BLaER1 (cell line): ENCODE data around the gene GGCX.

Experiments used
- H3K27ac ChIP-seq: shearing (Covaris generic); formaldehyde crosslinking; 2 replicates; pipeline ENCODE4 v1.8.1; 2022
- H3K27me3 ChIP-seq: shearing (Covaris generic); formaldehyde crosslinking; 2 replicates; pipeline ENCODE4 v1.8.1; 2022
- H3K36me3 ChIP-seq: shearing (Covaris generic); formaldehyde crosslinking; 2 replicates; pipeline ENCODE4 v1.8.1; 2022
- H3K4me1 ChIP-seq: shearing (Covaris generic); formaldehyde crosslinking; 2 replicates; pipeline ENCODE4 v1.8.1; 2022
- H3K4me2 ChIP-seq: shearing (Covaris generic); formaldehyde crosslinking; 2 replicates; pipeline ENCODE4 v1.8.1; 2022
- H3K4me3 ChIP-seq: shearing (Covaris generic); formaldehyde crosslinking; 2 replicates; pipeline ENCODE4 v1.8.1; 2022
- H3K9ac ChIP-seq: shearing (Covaris generic); formaldehyde crosslinking; 2 replicates; pipeline ENCODE4 v1.8.1; 2022
- H3K9me3 ChIP-seq: shearing (Covaris generic); formaldehyde crosslinking; 2 replicates; pipeline ENCODE4 v1.8.1; 2022
- H4K20me1 ChIP-seq: shearing (Covaris generic); formaldehyde crosslinking; 2 replicates; pipeline ENCODE4 v1.8.1; 2022
- Cebpa-rat ChIP-seq: shearing (Covaris generic); IDR thresholded peaks from 2 replicates; pipeline ENCODE4 v1.8.1; 2022

GGCX gene

GRCh38 chr2:85542777-85543176 is 18.5 kb downstream of the GGCX start:
- Histone ChIP-seq H3K9me3 (no peaks in the 10 kb centered on the region), H3K4me3 (no peak overlapping the region), H3K4me2 (peak overlapping the region; percentile 92), H3K36me3 (peaks cover 76% of the 10 kb centered on the region), H3K9ac (no peak overlapping the region), H3K27me3 (no peaks in the 10 kb centered on the region), H4K20me1 (peaks cover 86% of the 10 kb centered on the region), H3K27ac (no peak overlapping the region), H3K4me1 (peaks cover 30% of the 10 kb centered on the region)
- TF ChIP-seq Cebpa-rat, result no peak

- Histone ChIP-seq H3K4me1 (peaks cover 38% of the 10 kb centered on the region), H3K27ac (no peak overlapping the region), H3K36me3 (peaks cover 72% of the 10 kb centered on the region), H3K9me3 (no peaks in the 10 kb centered on the region), H3K4me2 (peak overlapping the region; percentile 92), H3K9ac (peak overlapping the region; percentile 100; the same call in 1 of the 2 replicates), H3K4me3 (peak overlapping the region; percentile 73), H3K27me3 (no peaks in the 10 kb centered on the region), H4K20me1 (peaks cover 78% of the 10 kb centered on the region)
- no peak for TF ChIP-seq Cebpa-rat
These were observed 19.4 kb downstream of the GGCX start for GRCh38 chr2:85541753-85542457.

DNA sequence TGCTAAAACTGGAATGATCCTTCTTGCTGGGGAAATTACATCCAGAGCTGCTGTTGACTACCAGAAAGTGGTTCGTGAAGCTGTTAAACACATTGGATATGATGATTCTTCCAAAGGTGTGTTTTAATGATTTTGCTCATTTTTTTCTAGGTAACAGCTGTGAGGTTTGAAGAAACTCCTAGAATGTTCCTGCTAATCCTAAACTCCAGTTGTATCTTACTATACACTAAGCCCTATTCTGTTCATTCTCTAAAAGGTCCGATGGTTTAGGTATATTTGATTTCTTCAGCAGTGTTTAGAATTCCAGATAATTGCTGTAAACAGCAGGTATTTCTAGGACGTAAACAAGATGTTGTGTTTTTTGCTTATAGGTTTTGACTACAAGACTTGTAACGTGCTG is 20.0 kb downstream of the GGCX start:
- no peak for TF ChIP-seq Cebpa-rat
- Histone ChIP-seq H3K4me1 (peaks cover 44% of the 10 kb centered on the region), H3K27ac (peak overlapping the region; percentile 100; the same call in 1 of the 2 replicates), H4K20me1 (peaks cover 71% of the 10 kb centered on the region), H3K9ac (peak overlapping the region; percentile 100), H3K9me3 (no peaks in the 10 kb centered on the region), H3K27me3 (no peaks in the 10 kb centered on the region), H3K36me3 (peaks cover 66% of the 10 kb centered on the region), H3K4me3 (peak overlapping the region; percentile 73), H3K4me2 (peak overlapping the region; percentile 92)

DNA sequence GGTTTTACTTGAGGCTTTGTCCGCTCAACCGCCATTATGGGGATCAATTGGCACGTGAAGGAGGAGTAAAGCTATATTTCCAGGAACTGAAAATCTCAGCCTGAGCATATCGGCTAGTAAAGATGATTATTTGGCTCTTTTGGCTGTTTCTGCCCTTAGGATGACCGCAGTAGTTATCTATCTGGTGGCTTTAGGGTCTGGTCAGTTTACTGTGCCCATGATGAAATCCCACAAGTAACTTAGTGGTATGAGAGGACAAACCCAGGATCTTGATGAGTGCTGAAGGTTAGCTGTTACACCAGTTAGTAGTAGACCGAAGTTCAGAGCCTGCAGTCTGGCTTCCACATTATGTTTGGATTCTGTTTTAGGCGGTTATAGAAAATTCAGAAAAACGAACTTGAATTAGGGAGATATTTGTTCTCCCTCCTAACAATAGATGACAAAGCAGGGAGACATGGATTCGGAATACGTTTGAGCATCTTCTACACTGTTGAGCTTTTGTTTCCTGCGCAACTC is 21.1 kb downstream of the GGCX start:
- Histone ChIP-seq H4K20me1 (peaks cover 60% of the 10 kb centered on the region), H3K9ac (peak overlapping the region; percentile 100), H3K4me3 (peak overlapping the region; percentile 73), H3K4me1 (peaks cover 55% of the 10 kb centered on the region), H3K9me3 (no peaks in the 10 kb centered on the region), H3K27me3 (no peaks in the 10 kb centered on the region), H3K4me2 (peak overlapping the region; percentile 92), H3K27ac (peak overlapping the region; percentile 100), H3K36me3 (peaks cover 55% of the 10 kb centered on the region)
- no peak for TF ChIP-seq Cebpa-rat

DNA sequence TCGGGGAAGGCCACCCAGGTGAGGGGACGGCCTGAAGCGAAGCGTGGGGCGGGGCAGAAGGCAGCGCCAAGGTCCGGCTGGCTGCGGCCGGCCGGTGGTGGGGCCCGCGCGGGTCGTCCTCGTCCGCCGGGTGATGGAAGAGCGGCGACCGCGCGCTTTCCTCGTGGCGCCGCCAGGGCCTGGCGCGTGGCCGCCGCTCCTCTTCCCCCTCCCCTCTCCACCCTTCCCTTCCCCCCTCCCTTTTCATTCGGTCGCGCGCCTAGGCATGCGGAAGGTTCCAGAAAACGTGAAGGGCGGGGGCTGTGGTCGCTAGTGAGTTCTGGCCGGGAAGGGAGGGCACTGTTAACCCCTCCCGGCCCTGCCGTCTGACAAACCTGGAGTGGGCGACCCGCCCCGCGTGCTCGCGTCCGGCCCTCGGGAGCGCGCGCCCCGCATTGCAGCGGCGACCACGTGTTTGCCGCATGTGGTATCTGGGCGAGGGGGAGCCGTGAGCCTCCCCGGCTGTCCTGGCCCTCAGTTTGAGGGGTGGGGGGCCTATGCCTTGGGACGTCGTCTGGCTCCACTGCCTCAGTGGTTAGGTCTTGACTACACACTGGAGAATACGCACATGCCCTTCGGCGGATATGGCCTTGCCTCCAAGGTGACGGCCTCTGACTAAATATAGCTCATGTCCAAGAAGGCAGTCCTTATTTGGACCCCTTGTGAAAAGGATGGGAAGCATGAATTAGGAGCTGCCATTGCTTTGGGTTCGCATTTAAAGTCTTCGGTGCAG is 21.7 kb downstream of the GGCX start:
- peaks cover 54% of the 10 kb centered on the region for H4K20me1 ChIP-seq
- H3K4me1 ChIP-seq, result peaks cover 61% of the 10 kb centered on the region
- peak overlapping the region; percentile 100 for H3K9ac ChIP-seq
- peak overlapping the region; percentile 100 for H3K27ac ChIP-seq
- TF ChIP-seq Cebpa-rat, result no peak
- peak overlapping the region; percentile 73 for H3K4me3 ChIP-seq
- H3K36me3 ChIP-seq, result peaks cover 48% of the 10 kb centered on the region
- no peaks in the 10 kb centered on the region for H3K27me3 ChIP-seq
- H3K9me3 ChIP-seq, result no peaks in the 10 kb centered on the region
- H3K4me2 ChIP-seq, result peak overlapping the region; percentile 92

DNA sequence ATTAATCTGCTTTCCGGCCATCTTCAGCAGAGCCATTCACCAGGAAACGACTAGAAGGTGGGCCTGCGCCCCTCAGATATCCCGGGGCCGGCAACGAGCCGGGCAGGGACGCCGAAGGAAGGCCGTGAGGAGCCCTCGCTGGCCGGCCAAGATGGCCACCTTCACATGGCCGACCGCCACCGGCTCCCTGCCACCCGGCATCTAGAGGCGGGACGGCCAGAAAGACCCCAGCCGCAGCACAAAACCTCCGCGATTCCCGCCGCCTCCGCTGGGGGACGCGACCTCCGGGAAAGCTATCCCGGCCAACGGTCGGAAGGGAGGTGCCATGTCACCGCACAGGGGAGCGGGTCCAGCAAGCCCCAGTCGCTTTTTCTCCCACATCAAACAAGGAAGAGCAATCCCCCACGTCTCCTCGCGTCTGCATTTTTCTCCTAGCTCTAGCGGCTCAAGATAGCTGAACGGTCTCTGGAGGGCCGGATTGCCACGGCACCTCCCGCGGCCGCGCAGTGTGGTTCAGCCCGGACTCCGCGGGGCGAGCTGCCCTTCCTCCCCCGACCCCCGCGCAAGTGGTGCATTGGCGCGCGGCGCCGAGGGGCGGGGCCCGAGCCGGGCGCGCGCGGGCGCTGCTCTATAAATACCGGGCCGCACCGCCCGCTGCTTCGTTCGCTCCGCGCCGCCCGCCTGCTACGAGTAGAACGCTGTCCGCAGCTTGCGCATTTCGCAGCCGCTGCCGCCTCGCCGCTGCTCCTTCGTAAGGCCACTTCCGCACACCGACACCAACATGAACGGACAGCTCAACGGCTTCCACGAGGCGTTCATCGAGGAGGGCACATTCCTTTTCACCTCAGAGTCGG is 22.6 kb downstream of the GGCX start, which contains the start of gene MAT2A:
TSS of gene MAT2A (plus strand) at position 662 of the 854 bp plus-strand sequence. CDS start at position 782, 120 bp downstream.
- no peaks in the 10 kb centered on the region for H3K27me3 ChIP-seq
- H3K36me3 ChIP-seq, result peaks cover 40% of the 10 kb centered on the region
- no peak for TF ChIP-seq Cebpa-rat
- peak within 1 kb of the TSS; percentile 93 for H3K4me2 ChIP-seq
- no peaks in the 10 kb centered on the region for H3K9me3 ChIP-seq
- H3K27ac ChIP-seq, result peak within 1 kb of the TSS; percentile 100
- peak within 1 kb of the TSS; percentile 100 for H3K9ac ChIP-seq
- peak within 1 kb of the TSS; percentile 73 for H3K4me3 ChIP-seq
- peaks cover 68% of the 10 kb centered on the region for H3K4me1 ChIP-seq
- peaks cover 46% of the 10 kb centered on the region for H4K20me1 ChIP-seq

- H3K27me3 ChIP-seq, result no peaks in the 10 kb centered on the region
- H3K9me3 ChIP-seq, result no peaks in the 10 kb centered on the region
- peaks cover 60% of the 10 kb centered on the region for H3K4me1 ChIP-seq
- peaks cover 31% of the 10 kb centered on the region for H3K36me3 ChIP-seq
- peaks cover 37% of the 10 kb centered on the region for H4K20me1 ChIP-seq
- peak overlapping the region; percentile 93 for H3K4me2 ChIP-seq
- no peak for TF ChIP-seq Cebpa-rat
- peak overlapping the region; percentile 73 for H3K4me3 ChIP-seq
- peak overlapping the region; percentile 100 for H3K27ac ChIP-seq
- H3K9ac ChIP-seq, result peak overlapping the region; percentile 100
These were observed 23.4 kb downstream of the GGCX start for GRCh38 chr2:85537600-85538506.

- Histone ChIP-seq H3K4me2 (peak overlapping the region; percentile 93), H3K36me3 (peaks cover 18% of the 10 kb centered on the region), H3K9ac (peak overlapping the region; percentile 100), H3K9me3 (no peaks in the 10 kb centered on the region), H3K27me3 (no peaks in the 10 kb centered on the region), H4K20me1 (peaks cover 23% of the 10 kb centered on the region), H3K27ac (no peak overlapping the region), H3K4me3 (no peak overlapping the region), H3K4me1 (peaks cover 46% of the 10 kb centered on the region)
- no peak for TF ChIP-seq Cebpa-rat
These were observed 24.8 kb downstream of the GGCX start for GRCh38 chr2:85536479-85536878.
